MM.1S (cell line): ENCODE measurements around the gene UTP18.
A peak's percentile ranks its signal among the peaks of the same experiment; 100 is the strongest.

Experiments used
- DNase-seq: peaks from one replicate; pipeline ENCODE4 v3.0.0-alpha.2; 2015
- H2AFZ ChIP-seq: fragments of 300-600 bp; sonication (generic); 2 replicates; pipeline ENCODE4 v1.6.0; 2016; ENCODE audit warnings: antibody characterized with exemption, low read length
- H3F3A ChIP-seq: fragments of 300-600 bp; sonication (generic); 2 replicates; pipeline ENCODE4 v1.6.1; 2016; ENCODE audit warnings: mild to moderate bottlenecking, antibody characterized with exemption, low read length, moderate library complexity, mixed read lengths; ENCODE audit not compliant: insufficient read depth
- H3K27ac ChIP-seq: fragments of 300-600 bp; sonication (generic); 2 replicates; pipeline ENCODE4 v1.5.1; 2016; ENCODE audit warnings: mild to moderate bottlenecking, low read length
- H3K27me3 ChIP-seq: fragments of 300-600 bp; sonication (generic); replicated peaks from 2 replicates; pipeline ENCODE4 v1.6.0; 2016; ENCODE audit warnings: low read length; ENCODE audit not compliant: insufficient read depth
- H3K36me3 ChIP-seq: fragments of 300-600 bp; sonication (generic); replicated peaks from 2 replicates; pipeline ENCODE4 v1.6.1; 2016; ENCODE audit warnings: mild to moderate bottlenecking, low read length, mixed read lengths; ENCODE audit not compliant: insufficient read depth
- H3K4me1 ChIP-seq: fragments of 300-600 bp; sonication (generic); 2 replicates; pipeline ENCODE4 v1.6.1; 2016; ENCODE audit warnings: low read length, mixed read lengths
- H3K4me2 ChIP-seq: fragments of 300-600 bp; sonication (generic); 2 replicates; pipeline ENCODE4 v1.6.0; 2016; ENCODE audit warnings: low read depth, low read length
- H3K4me3 ChIP-seq: fragments of 300-600 bp; sonication (generic); 2 replicates; pipeline ENCODE4 v1.5.1; 2016; ENCODE audit warnings: low read length, mixed read lengths
- H3K79me2 ChIP-seq: fragments of 300-600 bp; sonication (generic); 2 replicates; pipeline ENCODE4 v1.6.1; 2016; ENCODE audit warnings: mixed run types, low read length, mixed read lengths
- H3K9ac ChIP-seq: fragments of 300-600 bp; sonication (generic); 2 replicates; pipeline ENCODE4 v1.6.1; 2016; ENCODE audit warnings: low read length, mixed read lengths
- H3K9me2 ChIP-seq: fragments of 300-600 bp; sonication (generic); replicated peaks from 2 replicates; pipeline ENCODE4 v1.6.1; 2016; ENCODE audit warnings: mild to moderate bottlenecking, low read length, mixed read lengths; ENCODE audit not compliant: insufficient read depth
- H3K9me3 ChIP-seq: fragments of 300-600 bp; sonication (generic); replicated peaks from 2 replicates; pipeline ENCODE4 v1.6.1; 2016; ENCODE audit warnings: mild to moderate bottlenecking, low read length, mixed read lengths; ENCODE audit not compliant: insufficient read depth
- H4K20me1 ChIP-seq: fragments of 300-600 bp; sonication (generic); 2 replicates; pipeline ENCODE4 v1.6.1; 2016; ENCODE audit warnings: mild to moderate bottlenecking, low read length, moderate library complexity, mixed read lengths; ENCODE audit not compliant: insufficient read depth
- CTCF ChIP-seq: fragments of 300-600 bp; sonication (generic); IDR thresholded peaks from 2 replicates; pipeline ENCODE4 v1.5.1; 2016; ENCODE audit warnings: antibody characterized with exemption, low read length, mixed read lengths
- EZH2 ChIP-seq: fragments of 300-600 bp; sonication (generic); optimal IDR thresholded peaks from 2 replicates; pipeline ENCODE3; 2017; ENCODE audit warnings: low read depth, mild to moderate bottlenecking, antibody characterized with exemption, low read length, mixed read lengths
- EZH2phosphoT487 ChIP-seq: fragments of 300-600 bp; sonication (generic); IDR thresholded peaks from 2 replicates; pipeline ENCODE4 v1.6.1; 2018; ENCODE audit warnings: antibody characterized with exemption, low read length

Gene UTP18

GRCh38 chr17:51258756-51259563 is 1.4 kb upstream of the UTP18 start:
- H3K36me3 ChIP-seq: peaks cover 3% of the 10 kb centered on the region; the same call in 1 of the 2 replicates
- H3K27me3 ChIP-seq: no peaks in the 10 kb centered on the region
- DNase-seq: no peak
- peaks cover 94% of the 10 kb centered on the region for H3K79me2 ChIP-seq
- peaks cover 37% of the 10 kb centered on the region for H3K4me1 ChIP-seq
- H3K9me3 ChIP-seq: no peaks in the 10 kb centered on the region
- H2AFZ ChIP-seq: peak overlapping the region; percentile 94; the same call in 1 of the 2 replicates
- H3K9me2 ChIP-seq: no peaks in the 10 kb centered on the region
- TF ChIP-seq CTCF (no peak), EZH2 (no peak), EZH2phosphoT487 (no peak)
- peaks cover 8% of the 10 kb centered on the region; the same call in 1 of the 2 replicates for H4K20me1 ChIP-seq
- no peak overlapping the region for H3K27ac ChIP-seq
- peak overlapping the region; percentile 90 for H3K4me2 ChIP-seq
- H3K4me3 ChIP-seq: peak overlapping the region; percentile 97
- H3K9ac ChIP-seq: peak overlapping the region; percentile 96
- peaks cover 4% of the 10 kb centered on the region; the same call in 1 of the 2 replicates for H3F3A ChIP-seq

GRCh38 chr17:51259564-51260236 is 646 bp upstream of the UTP18 start, which contains the start of gene MBTD1:
Gene MBTD1, minus strand, starts transcription at chr17:51260049. Its CDS starts 34,888 bp downstream, at chr17:51225161.
- H3K4me2 ChIP-seq: peak within 1 kb of the TSS; percentile 90
- TF ChIP-seq CTCF: no peak
- TF ChIP-seq EZH2: no peak
- no peak for TF ChIP-seq EZH2phosphoT487
- peaks cover 3% of the 10 kb centered on the region; the same call in 1 of the 2 replicates for H3K36me3 ChIP-seq
- peak within 1 kb of the TSS; percentile 97 for H2AFZ ChIP-seq
- H3K4me1 ChIP-seq: peaks cover 37% of the 10 kb centered on the region
- H3K27me3 ChIP-seq: no peaks in the 10 kb centered on the region
- H3K9me3 ChIP-seq: no peaks in the 10 kb centered on the region
- peak within 1 kb of the TSS; percentile 97 for H3K4me3 ChIP-seq
- H3K9me2 ChIP-seq: no peaks in the 10 kb centered on the region
- H3K79me2 ChIP-seq: peaks cover 93% of the 10 kb centered on the region
- H3K27ac ChIP-seq: peak within 1 kb of the TSS; percentile 95
- H3K9ac ChIP-seq: peak within 1 kb of the TSS; percentile 96
- peaks cover 8% of the 10 kb centered on the region; the same call in 1 of the 2 replicates for H4K20me1 ChIP-seq
- peak; percentile 94 for DNase-seq
- peaks cover 4% of the 10 kb centered on the region; the same call in 1 of the 2 replicates for H3F3A ChIP-seq

GRCh38 chr17:51261024-51261963 is 948 bp downstream of the UTP18 start:
- Histone ChIP-seq H3K27ac (no peak overlapping the region), H3K36me3 (0 out of 2 replicates have a peak, but pooled peaks cover 8% of the 10 kb centered on the region), H3K4me1 (peaks cover 37% of the 10 kb centered on the region), H3K9me2 (no peaks in the 10 kb centered on the region), H2AFZ (peak overlapping the region; percentile 47), H3K4me2 (peak overlapping the region; percentile 88), H3K4me3 (peak overlapping the region; percentile 97), H4K20me1 (peaks cover 8% of the 10 kb centered on the region; the same call in 1 of the 2 replicates), H3K9me3 (no peaks in the 10 kb centered on the region), H3K27me3 (no peaks in the 10 kb centered on the region), H3F3A (peaks cover 4% of the 10 kb centered on the region; the same call in 1 of the 2 replicates), H3K79me2 (peaks cover 88% of the 10 kb centered on the region), H3K9ac (peak overlapping the region; percentile 96; the same call in 1 of the 2 replicates)
- DNase-seq: peak; percentile 73
- TF ChIP-seq CTCF (no peak), EZH2 (no peak), EZH2phosphoT487 (no peak)
